MM.1S (cell line): ENCODE data around the gene ABCC1.

Experiments used
- DNase-seq: peaks from one replicate; pipeline ENCODE4 v3.0.0-alpha.2; 2015
- H2AFZ ChIP-seq: fragments of 300-600 bp; sonication (generic); 2 replicates; pipeline ENCODE4 v1.6.0; 2016; ENCODE audit warnings: antibody characterized with exemption, low read length
- H3F3A ChIP-seq: fragments of 300-600 bp; sonication (generic); 2 replicates; pipeline ENCODE4 v1.6.1; 2016; ENCODE audit warnings: mild to moderate bottlenecking, antibody characterized with exemption, low read length, moderate library complexity, mixed read lengths; ENCODE audit not compliant: insufficient read depth
- H3K27ac ChIP-seq: fragments of 300-600 bp; sonication (generic); 2 replicates; pipeline ENCODE4 v1.5.1; 2016; ENCODE audit warnings: mild to moderate bottlenecking, low read length
- H3K27me3 ChIP-seq: fragments of 300-600 bp; sonication (generic); replicated peaks from 2 replicates; pipeline ENCODE4 v1.6.0; 2016; ENCODE audit warnings: low read length; ENCODE audit not compliant: insufficient read depth
- H3K36me3 ChIP-seq: fragments of 300-600 bp; sonication (generic); replicated peaks from 2 replicates; pipeline ENCODE4 v1.6.1; 2016; ENCODE audit warnings: mild to moderate bottlenecking, low read length, mixed read lengths; ENCODE audit not compliant: insufficient read depth
- H3K4me1 ChIP-seq: fragments of 300-600 bp; sonication (generic); 2 replicates; pipeline ENCODE4 v1.6.1; 2016; ENCODE audit warnings: low read length, mixed read lengths
- H3K4me2 ChIP-seq: fragments of 300-600 bp; sonication (generic); 2 replicates; pipeline ENCODE4 v1.6.0; 2016; ENCODE audit warnings: low read depth, low read length
- H3K4me3 ChIP-seq: fragments of 300-600 bp; sonication (generic); 2 replicates; pipeline ENCODE4 v1.5.1; 2016; ENCODE audit warnings: low read length, mixed read lengths
- H3K79me2 ChIP-seq: fragments of 300-600 bp; sonication (generic); 2 replicates; pipeline ENCODE4 v1.6.1; 2016; ENCODE audit warnings: mixed run types, low read length, mixed read lengths
- H3K9ac ChIP-seq: fragments of 300-600 bp; sonication (generic); 2 replicates; pipeline ENCODE4 v1.6.1; 2016; ENCODE audit warnings: low read length, mixed read lengths
- H3K9me2 ChIP-seq: fragments of 300-600 bp; sonication (generic); replicated peaks from 2 replicates; pipeline ENCODE4 v1.6.1; 2016; ENCODE audit warnings: mild to moderate bottlenecking, low read length, mixed read lengths; ENCODE audit not compliant: insufficient read depth
- H3K9me3 ChIP-seq: fragments of 300-600 bp; sonication (generic); replicated peaks from 2 replicates; pipeline ENCODE4 v1.6.1; 2016; ENCODE audit warnings: mild to moderate bottlenecking, low read length, mixed read lengths; ENCODE audit not compliant: insufficient read depth
- H4K20me1 ChIP-seq: fragments of 300-600 bp; sonication (generic); 2 replicates; pipeline ENCODE4 v1.6.1; 2016; ENCODE audit warnings: mild to moderate bottlenecking, low read length, moderate library complexity, mixed read lengths; ENCODE audit not compliant: insufficient read depth
- EZH2 ChIP-seq: fragments of 300-600 bp; sonication (generic); optimal IDR thresholded peaks from 2 replicates; pipeline ENCODE3; 2017; ENCODE audit warnings: low read depth, mild to moderate bottlenecking, antibody characterized with exemption, low read length, mixed read lengths
- EZH2phosphoT487 ChIP-seq: fragments of 300-600 bp; sonication (generic); IDR thresholded peaks from 2 replicates; pipeline ENCODE4 v1.6.1; 2018; ENCODE audit warnings: antibody characterized with exemption, low read length
- TF ChIP-seq, protein P1 (sequence below): fragments of 300-600 bp; sonication (generic); IDR thresholded peaks from 2 replicates; pipeline ENCODE4 v1.5.1; 2016; ENCODE audit warnings: antibody characterized with exemption, low read length, mixed read lengths

Gene ABCC1

DNA sequence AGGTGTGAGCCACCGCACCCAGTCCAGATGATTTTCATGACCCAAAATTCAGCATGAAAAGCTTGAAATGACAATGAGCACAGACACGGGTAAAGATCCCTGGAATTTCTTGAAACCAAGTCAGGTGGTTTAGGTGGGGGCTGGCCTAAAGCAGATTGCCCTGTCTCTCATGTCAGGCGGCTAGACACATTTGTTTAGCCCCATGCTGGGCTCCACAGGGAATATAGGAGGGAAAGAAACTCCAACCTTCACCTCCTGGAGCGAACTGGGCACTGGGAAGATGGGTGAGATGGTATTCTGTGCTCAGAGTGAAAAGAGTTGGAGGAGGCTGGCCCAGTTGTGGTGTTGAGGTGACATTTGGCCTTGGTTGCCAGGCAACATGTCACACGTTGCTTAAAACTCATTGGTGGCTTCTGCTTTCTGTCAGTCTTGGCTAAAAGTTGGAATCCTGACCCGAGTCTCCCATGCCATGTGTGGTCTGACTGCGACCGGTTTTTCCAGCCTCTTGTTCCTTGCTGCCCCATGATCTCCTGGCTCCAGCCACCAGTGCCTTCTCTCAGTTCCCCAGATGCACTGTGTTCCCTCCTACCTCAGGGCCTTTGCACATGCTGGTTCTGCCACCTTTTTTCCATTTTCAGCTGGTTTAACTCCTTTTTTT is 160.2 kb downstream of the ABCC1 start:
- TF ChIP-seq EZH2 (no peak), EZH2phosphoT487 (no peak)
- TF ChIP-seq, protein P1, sequence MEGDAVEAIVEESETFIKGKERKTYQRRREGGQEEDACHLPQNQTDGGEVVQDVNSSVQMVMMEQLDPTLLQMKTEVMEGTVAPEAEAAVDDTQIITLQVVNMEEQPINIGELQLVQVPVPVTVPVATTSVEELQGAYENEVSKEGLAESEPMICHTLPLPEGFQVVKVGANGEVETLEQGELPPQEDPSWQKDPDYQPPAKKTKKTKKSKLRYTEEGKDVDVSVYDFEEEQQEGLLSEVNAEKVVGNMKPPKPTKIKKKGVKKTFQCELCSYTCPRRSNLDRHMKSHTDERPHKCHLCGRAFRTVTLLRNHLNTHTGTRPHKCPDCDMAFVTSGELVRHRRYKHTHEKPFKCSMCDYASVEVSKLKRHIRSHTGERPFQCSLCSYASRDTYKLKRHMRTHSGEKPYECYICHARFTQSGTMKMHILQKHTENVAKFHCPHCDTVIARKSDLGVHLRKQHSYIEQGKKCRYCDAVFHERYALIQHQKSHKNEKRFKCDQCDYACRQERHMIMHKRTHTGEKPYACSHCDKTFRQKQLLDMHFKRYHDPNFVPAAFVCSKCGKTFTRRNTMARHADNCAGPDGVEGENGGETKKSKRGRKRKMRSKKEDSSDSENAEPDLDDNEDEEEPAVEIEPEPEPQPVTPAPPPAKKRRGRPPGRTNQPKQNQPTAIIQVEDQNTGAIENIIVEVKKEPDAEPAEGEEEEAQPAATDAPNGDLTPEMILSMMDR = no peak
- H3K36me3 ChIP-seq = no peaks in the 10 kb centered on the region
- no peak overlapping the region for H3K27ac ChIP-seq
- H3K4me2 ChIP-seq = no peak overlapping the region
- H3K27me3 ChIP-seq = no peaks in the 10 kb centered on the region
- no peak for DNase-seq
- H3K9ac ChIP-seq = no peak overlapping the region
- H3K4me1 ChIP-seq = no peaks in the 10 kb centered on the region
- no peaks in the 10 kb centered on the region for H3F3A ChIP-seq
- no peaks in the 10 kb centered on the region for H4K20me1 ChIP-seq
- H3K9me2 ChIP-seq = no peaks in the 10 kb centered on the region
- H3K4me3 ChIP-seq = no peak overlapping the region
- H3K9me3 ChIP-seq = no peaks in the 10 kb centered on the region
- H2AFZ ChIP-seq = no peak overlapping the region
- no peaks in the 10 kb centered on the region for H3K79me2 ChIP-seq

GRCh38 chr16:16110111-16110490 is 160.7 kb downstream of the ABCC1 start:
- no peak overlapping the region for H3K4me3 ChIP-seq
- no peak for TF ChIP-seq EZH2
- TF ChIP-seq, protein P1 = no peak
- H3K4me2 ChIP-seq = no peak overlapping the region
- no peaks in the 10 kb centered on the region for H4K20me1 ChIP-seq
- H3K9me3 ChIP-seq = no peaks in the 10 kb centered on the region
- H3K27ac ChIP-seq = no peak overlapping the region
- DNase-seq = no peak
- H3K9ac ChIP-seq = no peak overlapping the region
- H2AFZ ChIP-seq = no peak overlapping the region
- no peaks in the 10 kb centered on the region for H3K79me2 ChIP-seq
- H3K36me3 ChIP-seq = no peaks in the 10 kb centered on the region
- H3F3A ChIP-seq = no peaks in the 10 kb centered on the region
- no peaks in the 10 kb centered on the region for H3K27me3 ChIP-seq
- H3K4me1 ChIP-seq = no peaks in the 10 kb centered on the region
- no peaks in the 10 kb centered on the region for H3K9me2 ChIP-seq

DNA sequence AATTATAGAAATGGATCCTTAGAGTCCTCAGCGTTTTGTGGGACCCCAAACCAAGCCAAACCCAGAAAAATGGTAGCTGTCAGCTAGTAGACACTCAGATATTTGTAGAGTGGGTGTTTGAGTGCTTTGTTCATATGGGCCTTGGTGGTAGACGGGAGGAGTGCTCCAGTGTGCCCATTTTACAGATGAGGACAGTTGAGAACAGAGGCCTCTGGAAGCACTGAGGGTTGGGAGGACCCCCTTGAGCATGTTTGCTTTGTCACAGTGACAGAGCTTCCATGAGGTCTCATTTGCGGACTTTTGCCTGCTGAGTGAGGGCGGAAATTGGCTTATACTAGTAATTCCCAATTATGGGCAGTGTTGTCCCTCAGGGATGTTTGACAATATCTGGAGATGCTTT is 162.2 kb downstream of the ABCC1 start:
- Histone ChIP-seq H3K27me3 (no peaks in the 10 kb centered on the region), H3K4me3 (no peak overlapping the region), H3K36me3 (no peaks in the 10 kb centered on the region), H3K9me2 (no peaks in the 10 kb centered on the region), H3K27ac (no peak overlapping the region), H3K9me3 (no peaks in the 10 kb centered on the region), H3K79me2 (no peaks in the 10 kb centered on the region), H4K20me1 (no peaks in the 10 kb centered on the region), H3K4me1 (no peaks in the 10 kb centered on the region), H3K9ac (no peak overlapping the region), H3F3A (no peaks in the 10 kb centered on the region), H3K4me2 (no peak overlapping the region), H2AFZ (no peak overlapping the region)
- DNase-seq = no peak
- TF ChIP-seq EZH2 (no peak), EZH2phosphoT487 (no peak)
- TF ChIP-seq, protein P1 = no peak
